ENCODE data around the gene RBAK. TPM values are rescaled to one million over a fixed set of nuclear protein-coding genes. Genes with fewer than 3 reads are reported as not detected.
A peak's percentile ranks its signal among the peaks of the same experiment; 100 is the strongest.
"Not testable (repeated sequence)": the region's sequence is repeated elsewhere in the genome, so short reads cannot be mapped to it uniquely, and the experiment has no call there.

Gene RBAK
- total RNA-seq, 1 experiment from 2014 or later, result 18.5 TPM

- H4K91ac ChIP-seq (ENCODE audit: insufficient read length, low read depth, low read length), result no peak overlapping the region
- H3K9ac ChIP-seq (ENCODE audit: extremely low read depth, insufficient read length, low read length), result no peak overlapping the region
- H2BK12ac ChIP-seq (ENCODE audit: insufficient read length, low read depth, low read length), result no peak overlapping the region
- peaks cover 2% of the 10 kb centered on the region for H3K79me1 ChIP-seq (ENCODE audit: insufficient read depth, low read depth, low read length, poor library complexity, severe bottlenecking)
- no peak for DNase-seq
- Mint-ChIP-seq H3K4me3 (peak overlapping the region in 1 of 2 experiments; percentile 19; a peak in 1 of 5 replicates), H3K27ac (no peak overlapping the region; a peak in 1 of 7 replicates), H3K4me1 (peaks cover 6 to 24% of the 10 kb centered on the region in 2 experiments), H3K27me3 (ENCODE audit: low read depth) (peaks cover 42% of the 10 kb centered on the region), H3K9me3 (peaks cover 5% of the 10 kb centered on the region in 2 experiments; a peak in 4 of 5 replicates), H3K36me3 (ENCODE audit: insufficient read depth in 1 of 3, low read depth in 3 of 3) (peaks cover 9 to 13% (median 10%) of the 10 kb centered on the region in 3 experiments)
- no peak overlapping the region for H3K4ac ChIP-seq (ENCODE audit: low read depth, low read length)
- no peaks in the 10 kb centered on the region for H3K23me2 ChIP-seq (ENCODE audit: insufficient read length, low read depth, low read length, poor library complexity, severe bottlenecking)
- no peak overlapping the region for H2BK15ac ChIP-seq (ENCODE audit: low read depth, low read length)
- H2BK5ac ChIP-seq (ENCODE audit: insufficient read length, low read length), result no peak overlapping the region
- H4K5ac ChIP-seq (ENCODE audit: insufficient read length, low read depth, low read length), result no peak overlapping the region
- H3K4me2 ChIP-seq (ENCODE audit: insufficient read depth, insufficient read length, low read length), result no peak overlapping the region
- H3K14ac ChIP-seq (ENCODE audit: insufficient read depth, low read length), result no peak overlapping the region
- H3K27me3 ChIP-seq (ENCODE audit: insufficient read depth, low read length), result no peaks in the 10 kb centered on the region
- H2BK20ac ChIP-seq (ENCODE audit: low read depth, low read length, poor library complexity, severe bottlenecking), result no peak overlapping the region
- no peak overlapping the region for H3T11ph ChIP-seq (ENCODE audit: low read length)
- no peak overlapping the region for H3K56ac ChIP-seq (ENCODE audit: insufficient read length, low read depth, low read length)
- no peak overlapping the region for H4K8ac ChIP-seq (replicated peaks; ENCODE audit: insufficient read length, low read depth, low read length)
- H3K18ac ChIP-seq (ENCODE audit: insufficient read length, low read depth, low read length), result no peak overlapping the region
- no peaks in the 10 kb centered on the region for H3K79me2 ChIP-seq (ENCODE audit: insufficient read depth, low read length)
- no peaks in the 10 kb centered on the region for H4K20me1 ChIP-seq (ENCODE audit: control insufficient read depth, insufficient read depth, insufficient read length)
- H3K27ac ChIP-seq (ENCODE audit: insufficient read length, low read depth, low read length), result no peak overlapping the region
- no peaks in the 10 kb centered on the region for H3K9me3 ChIP-seq (ENCODE audit: control insufficient read depth, low read depth, low read length)
- H2BK120ac ChIP-seq (ENCODE audit: low read depth, low read length, poor library complexity, severe bottlenecking), result no peak overlapping the region
- no peak overlapping the region for H2AK5ac ChIP-seq (ENCODE audit: insufficient read length, low read length)
- H2AFZ ChIP-seq (ENCODE audit: low read length), result no peak overlapping the region
- WGBS (ENCODE audit: extremely low coverage, insufficient read length, low lambda C conversion rate), result no CpG with 5 or more reads among the region's 2 CpGs
- H3K4me1 ChIP-seq (ENCODE audit: insufficient read depth, low read length), result no peaks in the 10 kb centered on the region; the same call in 1 of the 2 replicates
- H3K23ac ChIP-seq (ENCODE audit: insufficient read length, low read depth, low read length), result no peak overlapping the region
- TF ChIP-seq CTCF (conservative IDR thresholded peaks at IDR 0.05), result no peak
Measured at GRCh38 chr7:5043661-5044060, 2.0 kb upstream of the RBAK start.

GRCh38 chr7:5046397-5046732 is 705 bp downstream of the RBAK start:
- H2BK120ac ChIP-seq (ENCODE audit: low read depth, low read length, poor library complexity, severe bottlenecking); H2AFZ ChIP-seq (ENCODE audit: low read length); H3K56ac ChIP-seq (ENCODE audit: insufficient read length, low read depth, low read length); H3K23me2 ChIP-seq (ENCODE audit: insufficient read length, low read depth, low read length, poor library complexity, severe bottlenecking); H4K5ac ChIP-seq (ENCODE audit: insufficient read length, low read depth, low read length); H3T11ph ChIP-seq (ENCODE audit: low read length); H3K79me1 ChIP-seq (ENCODE audit: insufficient read depth, low read depth, low read length, poor library complexity, severe bottlenecking); H2AK5ac ChIP-seq (ENCODE audit: insufficient read length, low read length); H3K4me1 ChIP-seq (ENCODE audit: insufficient read depth, low read length); H3K14ac ChIP-seq (ENCODE audit: insufficient read depth, low read length); DNase-seq; H3K18ac ChIP-seq (ENCODE audit: insufficient read length, low read depth, low read length); H4K8ac ChIP-seq (replicated peaks; ENCODE audit: insufficient read length, low read depth, low read length); H2BK5ac ChIP-seq (ENCODE audit: insufficient read length, low read length); H2BK12ac ChIP-seq (ENCODE audit: insufficient read length, low read depth, low read length); H4K91ac ChIP-seq (ENCODE audit: insufficient read length, low read depth, low read length); H4K20me1 ChIP-seq (ENCODE audit: control insufficient read depth, insufficient read depth, insufficient read length); H2BK15ac ChIP-seq (ENCODE audit: low read depth, low read length); H3K23ac ChIP-seq (ENCODE audit: insufficient read length, low read depth, low read length); H3K27ac ChIP-seq (ENCODE audit: insufficient read length, low read depth, low read length); H3K27me3 ChIP-seq (ENCODE audit: insufficient read depth, low read length); H3K4ac ChIP-seq (ENCODE audit: low read depth, low read length); H3K9me3 ChIP-seq (ENCODE audit: control insufficient read depth, low read depth, low read length); H2BK20ac ChIP-seq (ENCODE audit: low read depth, low read length, poor library complexity, severe bottlenecking); H3K79me2 ChIP-seq (ENCODE audit: insufficient read depth, low read length): not testable (repeated sequence)
- Mint-ChIP-seq H3K27ac (peak overlapping the region in 2 of 3 experiments; percentile 12 to 96; a peak in 2 of 7 replicates), H3K27me3 (ENCODE audit: low read depth) (peaks cover 29% of the 10 kb centered on the region), H3K4me3 (peak overlapping the region; percentile 89 to 95), H3K36me3 (ENCODE audit: insufficient read depth in 1 of 3, low read depth in 3 of 3) (peaks cover 35 to 37% (median 36%) of the 10 kb centered on the region in 3 experiments), H3K4me1 (peaks cover 6 to 24% of the 10 kb centered on the region in 2 experiments), H3K9me3 (peaks cover 15 to 27% of the 10 kb centered on the region in 2 experiments)
- Histone ChIP-seq H3K9ac (ENCODE audit: extremely low read depth, insufficient read length, low read length) (peak overlapping the region; percentile 24), H3K4me2 (ENCODE audit: insufficient read depth, insufficient read length, low read length) (peak overlapping the region; percentile 46)
- no CpG with 5 or more reads among the region's 20 CpGs for WGBS (ENCODE audit: extremely low coverage, insufficient read length, low lambda C conversion rate)

Data from H9 (cell line).